Measurements from ENCODE around the gene RASGRP1.

Gene RASGRP1

DNA sequence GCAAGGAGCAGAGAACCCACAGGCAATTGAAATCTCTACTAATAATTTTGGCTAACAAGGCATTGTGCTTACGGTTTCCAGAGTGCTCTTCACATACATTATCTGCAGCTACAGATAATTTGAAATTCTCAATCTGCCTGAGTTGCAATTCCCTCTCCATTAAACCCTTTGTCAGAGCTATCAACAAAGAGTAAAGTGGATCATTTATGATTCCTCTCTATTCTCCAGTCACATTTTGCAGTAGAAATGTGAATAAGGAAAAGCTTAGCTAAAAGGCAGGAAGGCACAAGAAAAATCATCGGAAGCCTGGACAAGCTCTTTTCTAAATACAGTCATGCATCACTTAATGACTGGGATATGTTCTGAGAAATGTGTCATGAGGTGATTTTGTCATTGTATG lies 61.1 kb downstream of the RASGRP1 start:
- DNase-seq: no peak

DNA sequence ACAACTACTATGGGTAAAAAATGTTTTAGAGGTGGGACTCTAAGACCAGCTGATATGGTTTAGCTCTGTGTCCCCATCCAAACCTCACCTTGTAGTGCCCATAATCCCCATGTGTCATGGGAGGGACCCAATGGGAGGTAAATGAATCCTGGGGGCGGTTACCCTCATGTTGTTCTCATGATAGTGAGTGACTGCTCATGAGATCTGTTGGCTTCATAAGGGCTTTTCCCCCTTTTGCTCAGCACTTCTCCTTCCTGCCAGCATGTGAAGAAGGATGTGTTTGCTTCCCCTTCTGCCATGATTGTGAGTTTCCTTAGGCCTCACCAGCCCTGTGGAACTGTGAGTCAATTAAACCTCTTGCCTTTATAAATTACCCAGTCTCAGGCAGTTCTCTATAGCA lies 65.0 kb downstream of the RASGRP1 start:
- no peak for DNase-seq

DNA sequence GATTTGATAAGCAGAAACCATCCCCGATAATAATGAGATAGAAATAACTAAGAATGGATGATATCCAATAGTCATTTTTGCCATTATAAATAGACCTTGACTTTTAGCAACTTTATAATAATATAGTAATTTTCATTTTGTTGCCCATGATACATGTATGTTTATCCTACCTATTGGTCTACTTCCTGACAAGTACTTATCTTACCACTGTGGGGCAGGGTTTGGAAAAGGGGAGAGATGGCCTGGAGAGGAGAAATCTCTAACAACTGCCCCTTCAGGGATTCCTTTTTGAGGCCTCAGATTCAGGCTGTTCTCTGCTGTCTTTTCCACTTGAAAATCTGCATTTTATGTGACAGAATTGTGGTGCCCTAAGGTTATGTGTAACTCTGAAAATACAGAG lies 68.5 kb downstream of the RASGRP1 start:
- DNase-seq: no peak

DNA sequence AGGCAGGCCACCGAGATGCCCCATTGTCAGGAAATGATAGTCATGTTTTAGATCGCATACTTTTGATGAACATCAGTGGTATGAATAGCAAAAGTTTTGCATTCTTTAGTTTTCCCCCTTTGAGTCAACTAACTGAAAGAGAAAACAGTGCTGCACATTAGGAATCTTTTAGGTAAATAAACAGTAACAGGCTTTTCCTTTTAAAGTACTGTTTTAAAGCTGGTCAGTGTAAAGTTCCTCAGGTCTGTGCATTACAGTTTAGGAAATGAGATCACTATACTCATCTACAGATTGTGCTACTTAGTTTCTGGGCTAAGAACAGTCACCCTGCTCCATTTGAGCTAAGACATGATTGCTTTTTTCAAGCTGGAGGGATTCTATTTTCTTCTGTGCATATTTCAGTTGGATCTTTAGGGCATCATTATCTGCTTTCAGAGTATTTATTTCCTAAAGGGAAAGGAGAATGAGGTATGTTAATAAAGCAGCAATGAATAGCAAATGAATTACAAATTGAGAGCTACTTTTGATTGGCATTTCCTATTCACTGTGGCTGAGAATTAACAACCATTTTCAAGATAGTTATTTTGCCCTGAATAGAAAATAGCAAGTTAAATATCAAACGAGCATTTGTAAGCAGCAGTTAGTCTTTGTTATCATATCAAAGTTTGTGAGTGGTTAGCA lies 74.2 kb downstream of the RASGRP1 start:
- DNase-seq: no peak

DNA sequence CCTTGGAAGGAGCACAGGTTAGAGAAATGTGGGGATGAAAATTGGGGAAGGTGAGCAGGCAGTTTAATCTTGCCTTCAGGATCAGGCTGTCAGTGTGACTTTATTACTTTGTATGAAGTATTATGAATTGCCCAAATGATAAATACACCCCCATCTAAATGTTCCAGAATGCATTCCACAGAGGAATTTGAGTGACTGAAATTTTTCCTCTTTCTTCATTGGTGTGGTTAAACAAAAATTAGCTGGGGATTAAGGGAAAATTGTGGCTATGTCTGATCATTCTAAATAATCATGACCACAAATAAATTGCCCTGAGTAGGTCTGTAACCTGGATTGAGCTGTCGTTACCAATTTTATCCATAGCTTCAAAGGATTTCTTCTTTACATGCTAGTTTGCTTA lies 77.2 kb downstream of the RASGRP1 start:
- no peak for DNase-seq

DNA sequence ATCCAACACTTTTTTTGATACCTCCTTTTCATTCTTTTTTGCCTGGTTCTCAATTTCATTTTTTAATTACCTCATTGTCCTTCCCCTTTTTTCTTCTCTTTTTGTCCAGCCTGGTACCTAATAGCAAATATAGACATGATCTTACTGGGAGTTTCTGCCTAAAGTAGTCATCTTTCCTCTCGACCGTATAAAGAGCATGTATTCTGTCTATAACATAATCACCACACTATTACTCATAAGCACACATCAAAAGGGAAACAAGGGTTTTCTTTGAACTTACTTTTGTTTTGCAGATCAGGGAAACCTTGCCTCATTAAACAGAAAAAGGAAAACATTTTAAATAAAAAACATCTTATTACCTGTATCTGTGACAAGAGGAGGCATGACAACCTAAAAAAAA lies 77.7 kb downstream of the RASGRP1 start:
- no peak for DNase-seq

DNA sequence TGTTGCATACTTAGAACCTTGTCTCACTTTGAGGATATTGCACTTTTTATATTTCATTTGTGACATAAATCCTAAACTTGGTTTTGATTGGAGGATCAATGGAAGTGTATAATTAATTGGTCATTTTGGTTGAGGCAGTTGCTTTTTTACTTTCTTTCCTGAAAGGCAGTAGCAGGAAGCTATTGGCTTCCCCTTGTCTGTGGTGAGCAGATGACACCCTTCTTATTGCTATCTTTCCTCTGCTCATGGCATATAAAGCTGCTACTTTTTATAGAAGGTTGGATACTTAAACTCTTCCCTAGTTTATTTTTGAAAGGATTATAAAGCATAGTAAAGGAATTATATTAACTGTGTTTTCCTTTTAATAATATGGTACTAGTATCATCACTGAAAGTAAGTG lies 82.0 kb downstream of the RASGRP1 start:
- no peak for DNase-seq

DNA sequence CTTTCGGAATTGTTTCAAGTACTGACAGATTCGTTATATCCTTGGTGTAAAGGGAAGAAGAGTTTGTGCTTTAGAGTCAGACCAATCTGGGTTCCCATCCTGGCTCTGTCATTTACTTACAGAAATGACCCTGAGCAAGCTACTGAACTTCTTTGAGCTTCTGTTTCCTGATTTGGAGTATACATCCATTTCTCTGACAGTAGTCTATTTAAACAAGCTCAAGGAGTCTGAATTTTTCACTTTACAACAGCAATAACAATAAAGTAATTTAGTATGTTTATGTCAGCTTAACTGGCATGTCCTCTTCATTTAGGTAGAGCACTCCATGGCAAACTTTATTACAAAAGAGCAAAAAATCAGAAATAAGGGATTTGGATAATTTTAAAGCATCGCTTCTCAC lies 82.9 kb downstream of the RASGRP1 start:
- DNase-seq: no peak

DNA sequence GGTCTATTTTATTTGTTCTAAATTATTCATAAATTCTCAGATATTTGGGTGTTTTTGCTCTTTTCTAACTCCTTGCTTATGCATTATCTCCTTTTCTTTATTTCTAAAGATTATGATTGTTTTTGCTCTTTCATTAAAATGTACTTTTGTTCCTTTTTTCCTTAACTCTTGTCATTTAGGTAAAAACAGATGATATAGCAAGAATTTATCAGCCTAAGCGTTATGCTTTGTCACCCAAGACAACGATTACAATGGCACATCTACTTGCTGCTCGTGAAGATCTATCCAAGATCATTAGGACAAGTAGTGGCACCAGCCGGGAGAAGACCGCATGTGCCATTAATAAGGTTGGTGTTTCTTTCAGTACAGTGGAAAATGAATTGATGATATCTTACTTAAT lies 83.5 kb downstream of the RASGRP1 start:
- no peak for DNase-seq

DNA sequence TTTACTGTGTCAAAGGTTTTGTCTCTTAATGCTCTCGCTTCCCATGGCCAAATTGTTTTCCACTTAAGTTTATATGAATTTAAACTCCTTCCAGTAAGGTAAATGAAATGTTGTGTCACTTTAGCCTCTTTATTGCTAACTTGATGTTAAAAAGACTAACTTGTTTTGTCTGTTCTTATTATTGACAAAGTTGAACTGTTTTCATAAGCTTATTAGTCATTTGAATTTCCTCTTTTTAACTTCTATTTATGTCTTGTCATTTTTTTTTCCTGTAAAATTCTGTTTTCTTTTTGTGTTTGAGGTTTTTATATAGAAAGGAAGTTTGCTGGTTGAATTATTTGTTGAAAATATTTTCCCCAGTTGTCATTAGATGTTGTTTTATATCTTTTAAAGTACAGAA lies 84.9 kb downstream of the RASGRP1 start:
- no peak for DNase-seq

DNA sequence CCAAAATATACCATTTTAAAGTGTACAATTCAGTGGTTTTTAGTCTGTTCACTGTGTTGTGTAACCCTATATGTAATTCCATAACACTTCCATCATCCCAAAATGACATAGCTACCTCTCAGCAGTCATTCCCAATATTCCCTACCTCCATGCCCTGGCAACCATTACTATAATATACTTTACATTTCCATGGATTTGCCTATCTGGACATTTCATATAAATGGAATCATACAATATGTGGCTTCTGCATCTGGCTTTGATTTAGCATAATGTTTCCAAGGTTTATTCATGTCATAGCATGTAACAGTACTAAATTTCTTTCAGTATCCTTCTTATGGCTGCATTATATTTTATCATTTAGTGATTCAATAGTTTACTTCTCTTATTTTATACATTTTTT lies 85.3 kb downstream of the RASGRP1 start:
- DNase-seq: no peak

DNA sequence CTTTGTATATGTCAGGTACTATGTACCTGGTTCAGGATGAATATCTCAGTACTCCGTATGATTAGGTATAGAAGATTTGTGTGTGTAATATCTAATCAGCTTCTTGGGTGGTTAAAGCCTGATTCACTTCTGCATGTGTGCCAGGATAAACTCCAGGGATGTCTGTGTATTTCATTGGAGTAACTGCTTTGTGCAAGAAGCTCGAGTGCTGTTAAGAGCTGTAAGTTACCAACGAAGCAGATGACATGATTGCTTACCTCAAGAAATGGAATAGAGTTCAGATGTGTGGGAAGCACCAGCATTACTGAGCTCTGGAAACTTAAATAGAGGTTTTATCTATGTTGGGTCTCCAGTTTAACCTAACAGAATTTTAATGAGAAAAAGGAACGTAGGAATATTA lies 87.0 kb downstream of the RASGRP1 start:
- no peak for DNase-seq

DNA sequence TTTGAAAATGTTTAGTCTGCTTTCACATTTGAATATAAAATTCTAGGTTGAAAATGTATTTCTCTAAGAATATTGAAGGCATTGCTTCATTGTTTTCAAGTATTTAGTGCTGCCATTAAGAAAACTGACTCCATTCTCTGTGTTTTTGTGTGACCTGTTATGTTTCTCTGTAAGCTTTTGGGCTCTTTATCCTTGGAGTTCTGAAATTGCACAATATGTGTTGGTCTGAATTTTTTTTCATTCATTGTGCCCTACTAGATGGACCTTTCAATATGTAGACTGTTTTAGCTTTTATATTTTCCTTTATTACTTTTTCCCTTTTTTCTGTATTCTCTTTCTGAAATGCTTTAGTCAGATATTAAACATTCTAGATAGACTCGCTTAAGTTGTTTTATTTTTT lies 88.5 kb downstream of the RASGRP1 start:
- no peak for DNase-seq

DNA sequence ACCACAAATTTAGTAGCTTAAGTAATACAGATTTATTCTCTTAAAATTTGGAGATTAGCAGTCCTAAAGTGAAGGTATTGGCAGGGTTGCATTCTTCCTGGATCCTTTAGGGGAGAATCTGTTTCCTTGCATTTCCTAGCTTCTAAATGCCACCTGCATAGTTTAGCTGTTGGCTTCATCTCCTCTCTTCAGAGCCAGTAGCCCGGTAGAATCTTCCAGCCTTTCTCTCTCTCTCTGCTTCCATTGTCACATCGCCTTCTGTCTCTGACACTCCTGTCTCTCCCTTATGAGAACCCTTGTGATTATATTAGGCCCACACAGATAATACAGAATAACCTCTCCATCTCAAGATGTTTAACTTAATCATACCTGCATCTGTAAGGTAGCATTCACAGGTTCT lies 89.3 kb downstream of the RASGRP1 start:
- DNase-seq: no peak

DNA sequence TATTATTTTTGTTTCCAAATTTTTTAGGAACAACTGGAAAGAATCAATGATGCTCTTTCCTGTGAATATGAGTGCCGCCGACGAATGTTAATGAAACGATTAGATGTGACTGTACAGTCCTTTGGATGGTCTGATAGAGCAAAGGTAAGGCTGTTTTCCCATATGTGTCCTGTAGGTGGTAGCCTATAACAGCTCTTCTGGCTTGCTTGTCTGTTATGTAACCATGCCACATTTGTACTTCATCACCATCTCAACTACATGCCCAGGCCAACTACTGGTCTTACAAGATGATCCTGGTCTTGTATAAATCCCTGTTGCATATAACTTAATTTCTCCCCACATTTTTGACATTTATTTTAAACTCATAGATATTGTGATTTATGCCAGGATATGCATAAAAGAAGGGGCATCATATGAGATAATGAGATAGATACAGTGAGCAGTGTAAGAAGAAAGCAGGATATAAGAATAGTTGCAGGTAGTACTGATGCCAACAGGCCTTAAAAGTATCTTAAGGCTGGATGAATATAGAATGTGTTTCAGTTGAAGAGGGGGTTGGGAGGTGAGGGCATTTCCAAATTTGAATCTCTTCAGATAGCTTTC lies 90.4 kb downstream of the RASGRP1 start:
- no peak for DNase-seq

DNA sequence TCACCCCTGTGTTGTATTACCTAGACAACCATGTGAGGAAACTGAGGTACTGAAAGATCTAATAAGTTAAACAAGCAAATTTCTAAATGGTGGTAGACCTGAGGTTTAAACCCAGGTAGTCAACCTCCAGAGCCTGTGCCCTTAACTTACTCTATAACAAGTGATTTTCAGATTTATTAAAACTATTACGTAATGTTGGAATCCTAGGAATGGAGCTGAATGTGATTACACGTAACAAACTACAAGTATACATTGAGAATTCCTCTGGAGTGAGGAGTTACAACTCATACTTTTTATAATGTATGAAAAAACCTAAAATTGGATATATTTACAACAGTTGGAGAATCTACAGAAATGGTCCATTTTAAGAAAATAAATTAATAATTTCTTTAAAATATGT lies 92.6 kb downstream of the RASGRP1 start:
- no peak for DNase-seq

DNA sequence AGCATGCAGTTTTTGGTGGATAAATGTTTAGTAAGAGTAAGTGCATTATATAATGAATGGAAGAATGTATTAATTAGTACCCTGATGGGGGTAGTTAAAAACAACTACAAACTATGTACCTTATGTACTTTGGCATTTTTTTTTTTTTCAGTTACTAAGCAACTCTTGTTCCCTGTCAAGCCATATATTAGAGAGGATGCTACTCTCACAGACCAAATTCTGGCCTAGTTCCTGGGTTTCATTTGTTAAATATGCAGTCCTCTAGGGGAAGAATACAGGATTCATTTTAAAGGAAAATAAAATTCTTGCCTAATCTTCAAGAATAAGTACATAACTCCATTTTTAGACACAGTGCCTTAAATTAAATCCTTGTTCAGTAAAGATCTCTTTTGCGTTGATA lies 93.8 kb downstream of the RASGRP1 start:
- no peak for DNase-seq

DNA sequence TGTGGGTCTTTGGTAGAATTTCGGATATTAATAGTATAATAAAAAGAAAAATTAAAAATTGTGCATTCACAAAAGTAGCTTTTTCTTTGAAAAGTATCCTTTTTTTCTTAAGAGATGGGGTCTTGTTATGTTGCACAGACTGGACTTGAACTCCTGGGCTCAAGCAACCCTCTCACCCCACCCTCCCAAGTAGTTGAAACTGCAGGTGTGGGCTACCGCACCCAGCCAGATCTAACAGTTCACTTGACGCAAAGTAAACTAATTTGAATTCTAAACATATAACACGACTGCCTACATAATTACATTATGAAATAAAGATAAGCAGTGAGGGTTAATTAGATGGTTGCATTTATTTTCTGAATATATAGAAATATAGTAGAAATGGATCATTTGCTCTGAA lies 99.9 kb downstream of the RASGRP1 start:
- DNase-seq: no peak

DNA sequence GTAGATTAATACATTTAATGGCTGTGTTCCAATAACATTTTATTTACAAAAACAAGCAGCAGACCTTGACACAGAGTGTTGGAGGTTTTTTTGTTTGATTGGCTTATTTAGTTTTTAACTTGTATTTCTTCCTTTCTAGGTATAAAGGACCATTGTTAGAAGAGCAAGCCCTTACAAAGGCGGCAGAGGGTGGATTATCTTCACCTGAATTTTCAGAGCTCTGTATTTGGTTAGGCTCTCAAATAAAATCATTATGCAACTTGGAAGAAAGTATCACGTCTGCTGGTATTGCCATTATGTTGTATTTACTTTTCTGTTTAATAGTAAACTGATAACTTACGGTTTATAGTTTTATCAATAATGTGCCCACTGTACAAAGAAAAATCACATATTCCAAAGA lies 100.7 kb downstream of the RASGRP1 start:
- no peak for DNase-seq

DNA sequence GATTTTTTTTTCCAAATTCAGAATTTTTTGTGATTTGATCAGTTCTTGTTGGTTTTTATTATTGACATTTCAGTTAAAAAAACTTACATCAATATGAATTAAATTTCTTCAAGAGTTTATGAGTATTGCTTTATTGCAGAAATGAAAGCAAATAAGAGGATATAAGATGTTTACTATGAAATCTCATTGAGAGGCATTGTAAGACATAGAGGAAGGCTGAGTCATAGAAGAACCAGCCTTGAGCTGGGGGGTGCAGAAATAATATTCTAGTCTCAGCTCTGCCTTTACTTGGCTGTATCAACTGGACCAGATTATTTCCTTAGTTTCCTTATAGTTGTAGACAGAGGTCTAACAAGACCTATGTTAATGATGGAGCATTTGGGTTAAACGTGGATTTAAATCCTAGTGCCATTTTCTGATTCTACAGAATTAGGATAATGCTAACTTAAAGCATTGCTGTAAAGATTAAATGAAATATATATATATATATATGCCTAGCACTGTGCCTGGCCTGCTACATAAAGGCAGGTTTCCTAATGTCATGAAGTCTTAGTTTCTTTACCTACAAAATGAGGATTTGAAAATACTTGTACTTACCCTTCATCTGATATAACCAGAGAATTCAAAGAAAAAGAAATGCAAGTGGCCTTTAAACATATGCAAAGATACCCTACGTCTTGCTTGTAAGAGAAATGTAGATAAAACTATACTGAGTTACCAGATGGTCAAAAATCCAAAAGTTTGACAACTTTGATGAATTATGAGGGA lies 103.4 kb downstream of the RASGRP1 start:
- DNase-seq: no peak

DNA sequence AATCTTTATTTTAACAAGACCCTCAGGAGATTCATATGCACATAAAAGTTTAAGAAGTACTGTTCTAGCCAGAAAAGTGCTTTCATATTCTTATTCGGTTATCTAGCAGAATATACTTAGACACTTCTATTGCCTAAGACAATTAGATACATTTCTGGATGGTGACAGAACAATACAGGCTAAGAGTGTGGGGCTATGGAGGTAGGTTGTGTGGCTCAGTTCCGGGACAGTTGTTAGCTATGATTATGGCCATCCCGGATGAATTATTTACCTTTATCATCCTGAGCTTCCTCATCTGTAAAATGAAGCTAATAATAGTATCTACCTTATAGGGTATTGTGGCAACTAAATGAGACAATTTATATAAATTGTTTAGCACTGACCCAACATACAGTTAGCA lies 104.1 kb downstream of the RASGRP1 start:
- no peak for DNase-seq

DNA sequence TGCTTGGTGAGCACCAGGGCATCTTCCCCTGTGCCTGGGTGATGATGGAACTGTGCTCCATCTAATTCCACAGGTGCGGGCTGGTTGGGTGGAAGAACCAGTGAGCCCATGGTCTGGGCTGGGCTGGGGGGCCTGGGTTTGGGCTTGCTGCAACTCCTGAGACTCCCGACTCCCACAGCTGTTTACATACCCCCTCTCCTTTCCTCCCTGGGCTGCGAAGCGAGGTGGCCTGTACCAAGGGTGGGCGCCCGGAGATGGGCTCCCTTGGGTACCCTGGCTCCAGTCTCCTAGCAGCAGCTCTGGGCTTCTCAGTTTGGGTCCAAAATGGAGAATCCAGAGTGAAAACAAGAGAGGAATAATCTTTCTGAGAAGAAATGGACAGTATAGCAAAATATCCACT lies 105.1 kb downstream of the RASGRP1 start:
- DNase-seq: no peak

DNA sequence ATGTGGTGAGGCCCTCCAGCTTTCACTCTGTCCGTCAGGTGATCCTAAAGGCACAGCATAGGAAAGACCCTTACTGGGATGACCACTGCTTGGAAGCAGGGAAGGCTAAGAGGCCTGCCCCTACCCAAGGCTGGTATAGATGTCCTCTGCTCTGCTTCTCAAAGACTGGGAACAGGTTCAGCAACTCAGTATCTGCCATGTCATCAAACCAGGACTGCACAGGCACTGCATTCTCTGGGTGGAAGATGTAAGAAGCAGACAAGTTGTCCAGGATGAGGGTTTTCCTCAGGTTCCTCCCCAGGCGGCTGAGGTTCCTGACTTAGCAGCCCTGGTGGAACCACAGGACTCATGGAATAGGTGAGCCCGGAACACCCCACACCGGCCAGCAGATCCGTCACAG lies 106.0 kb downstream of the RASGRP1 start:
- DNase-seq: no peak

DNA sequence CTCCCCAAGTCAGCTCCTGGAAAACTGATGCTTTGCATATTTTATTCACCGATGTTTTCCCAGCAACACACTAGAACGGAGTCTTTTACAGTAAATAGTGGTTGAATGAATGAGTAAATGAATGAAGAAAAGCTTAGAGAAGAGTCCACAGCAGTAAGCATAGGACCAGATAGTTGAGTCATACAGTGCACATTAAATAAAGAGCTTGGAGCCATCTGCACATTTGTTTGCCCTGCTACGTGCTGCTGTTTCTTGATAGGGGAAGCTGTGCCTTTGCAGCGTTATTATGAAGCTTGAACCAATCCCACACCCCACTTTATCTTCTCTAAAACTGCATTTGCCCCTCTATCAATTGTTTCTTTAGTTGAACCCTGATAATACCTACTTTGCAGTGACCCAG lies 109.5 kb downstream of the RASGRP1 start:
- no peak for DNase-seq

DNA sequence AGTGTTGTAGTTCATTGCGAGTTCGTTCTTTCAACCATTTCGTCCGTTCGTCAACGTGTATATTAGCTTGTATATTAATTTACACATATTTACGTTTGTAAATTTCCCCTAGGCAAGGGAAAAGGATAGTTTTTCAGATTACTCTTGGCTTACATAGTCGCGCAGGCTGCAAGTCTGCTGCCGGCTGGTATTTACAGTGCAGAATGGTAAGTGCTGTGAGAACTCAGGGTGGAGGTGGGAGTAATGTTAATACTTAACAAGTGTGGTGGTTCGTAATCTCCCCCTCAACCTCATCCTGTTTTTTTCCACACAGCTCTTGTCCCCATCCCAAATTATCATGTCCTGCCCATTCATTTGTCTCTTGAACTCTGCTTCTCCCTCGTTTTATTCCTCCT lies 109.9 kb downstream of the RASGRP1 start:
- no peak for DNase-seq
